ENCODE data around the gene COMMD2. TPM values are rescaled to one million over a fixed set of nuclear protein-coding genes. Genes with fewer than 3 reads are reported as not detected.

The COMMD2 gene
- polyA plus RNA-seq, 3 donors = 15.1 to 74.4 (median 73.5) TPM

GRCh38 chr3:149764302-149764701 is 12.0 kb upstream of the COMMD2 start:
- no peaks in the 10 kb centered on the region for H3K4me1 ChIP-seq (ENCODE audit: control insufficient read depth in 1 of 2, insufficient read depth in 2 of 2, low read length in 2 of 2)
- Mint-ChIP-seq H3K4me3 (no peak overlapping the region), H3K27me3 (ENCODE audit: low read depth in 3 of 3) (peaks cover 1 to 9% (median 9%) of the 10 kb centered on the region in 3 donors), H3K36me3 (no peaks in the 10 kb centered on the region), H3K27ac (no peak overlapping the region), H3K4me1 (no peaks in the 10 kb centered on the region), H3K9me3 (no peaks in the 10 kb centered on the region)
- H4K20me1 ChIP-seq (ENCODE audit: insufficient read depth, low read length) = no peaks in the 10 kb centered on the region
- TF ChIP-seq CTCF (IDR thresholded peaks at IDR 0.05) = no peak
- peaks cover 9 to 17% of the 10 kb centered on the region in 2 donors for H3K27me3 ChIP-seq (ENCODE audit: control insufficient read depth in 2 of 2, insufficient read depth in 2 of 2, low read length in 2 of 2)
- no peak overlapping the region for H2AFZ ChIP-seq (ENCODE audit: insufficient read depth, low read depth, low read length, poor library complexity, severe bottlenecking)
- H3K79me2 ChIP-seq (ENCODE audit: insufficient read depth, low read length) = no peaks in the 10 kb centered on the region
- H3K9me3 ChIP-seq (replicated peaks in 1 of 2; ENCODE audit: control insufficient read depth in 1 of 2, insufficient read depth in 1 of 2, low read length in 2 of 2) = no peaks in the 10 kb centered on the region
- no peak for DNase-seq
- H3K4me3 ChIP-seq (replicated peaks in 1 of 3; ENCODE audit: low read depth in 2 of 3, low read length in 3 of 3) = no peak overlapping the region
- no peaks in the 10 kb centered on the region for H3K36me3 ChIP-seq (replicated peaks in 1 of 2; ENCODE audit: control insufficient read depth in 1 of 2, insufficient read depth in 2 of 2, low read length in 2 of 2)
- intact Hi-C loops (cut with micrococcal nuclease) = no loop called here
- H3K4me2 ChIP-seq (replicated peaks; ENCODE audit: extremely low read depth, low read length, poor library complexity, severe bottlenecking) = no peak overlapping the region
- H3K9ac ChIP-seq (ENCODE audit: insufficient read depth, low read length, poor library complexity, severe bottlenecking) = no peak overlapping the region
- no CpG with 5 or more reads among the region's 1 CpG for WGBS (ENCODE audit: insufficient coverage)
- H3K27ac ChIP-seq (ENCODE audit: low read depth in 1 of 2, low read length in 2 of 2) = no peak overlapping the region

- Histone ChIP-seq H3K27me3 (ENCODE audit: control insufficient read depth in 2 of 2, insufficient read depth in 2 of 2, low read length in 2 of 2) (peaks cover 9 to 17% of the 10 kb centered on the region in 2 donors), H3K36me3 (replicated peaks in 1 of 2; ENCODE audit: control insufficient read depth in 1 of 2, insufficient read depth in 2 of 2, low read length in 2 of 2) (no peaks in the 10 kb centered on the region), H3K4me2 (replicated peaks; ENCODE audit: extremely low read depth, low read length, poor library complexity, severe bottlenecking) (no peak overlapping the region), H3K4me1 (ENCODE audit: control insufficient read depth in 1 of 2, insufficient read depth in 2 of 2, low read length in 2 of 2) (no peaks in the 10 kb centered on the region), H4K20me1 (ENCODE audit: insufficient read depth, low read length) (no peaks in the 10 kb centered on the region), H3K9ac (ENCODE audit: insufficient read depth, low read length, poor library complexity, severe bottlenecking) (no peak overlapping the region), H3K9me3 (replicated peaks in 1 of 2; ENCODE audit: control insufficient read depth in 1 of 2, insufficient read depth in 1 of 2, low read length in 2 of 2) (no peaks in the 10 kb centered on the region), H3K79me2 (ENCODE audit: insufficient read depth, low read length) (no peaks in the 10 kb centered on the region), H3K27ac (ENCODE audit: low read depth in 1 of 2, low read length in 2 of 2) (no peak overlapping the region), H3K4me3 (replicated peaks in 1 of 3; ENCODE audit: low read depth in 2 of 3, low read length in 3 of 3) (no peak overlapping the region), H2AFZ (ENCODE audit: insufficient read depth, low read depth, low read length, poor library complexity, severe bottlenecking) (no peak overlapping the region)
- H3K36me3 Mint-ChIP-seq = no peaks in the 10 kb centered on the region
- intact Hi-C loops (cut with micrococcal nuclease) = no loop called here
- no peak for TF ChIP-seq CTCF (IDR thresholded peaks at IDR 0.05)
- H3K27ac Mint-ChIP-seq = no peak overlapping the region
- H3K4me3 Mint-ChIP-seq = no peak overlapping the region
- peak; percentile 13 to 75 (median 50) for DNase-seq
- no peaks in the 10 kb centered on the region for H3K4me1 Mint-ChIP-seq
- peaks cover 1 to 9% (median 9%) of the 10 kb centered on the region in 3 donors for H3K27me3 Mint-ChIP-seq (ENCODE audit: low read depth in 3 of 3)
- H3K9me3 Mint-ChIP-seq = no peaks in the 10 kb centered on the region
- 100% methylated on average over 1 of the region's 3 CpGs for WGBS (ENCODE audit: insufficient coverage)
These were observed 11.4 kb upstream of the COMMD2 start for GRCh38 chr3:149763565-149764195.

All from CD14-positive monocyte (primary cell).